NCI-H748 (cell line): ENCODE data around the gene ZNF454.

ENCODE experiments used
- DNase-seq: peaks from one replicate; lab custom pipeline; 2025; ENCODE audit not compliant: unreplicated experiment; lab: John Stamatoyannopoulos, UW

ZNF454 gene

DNA sequence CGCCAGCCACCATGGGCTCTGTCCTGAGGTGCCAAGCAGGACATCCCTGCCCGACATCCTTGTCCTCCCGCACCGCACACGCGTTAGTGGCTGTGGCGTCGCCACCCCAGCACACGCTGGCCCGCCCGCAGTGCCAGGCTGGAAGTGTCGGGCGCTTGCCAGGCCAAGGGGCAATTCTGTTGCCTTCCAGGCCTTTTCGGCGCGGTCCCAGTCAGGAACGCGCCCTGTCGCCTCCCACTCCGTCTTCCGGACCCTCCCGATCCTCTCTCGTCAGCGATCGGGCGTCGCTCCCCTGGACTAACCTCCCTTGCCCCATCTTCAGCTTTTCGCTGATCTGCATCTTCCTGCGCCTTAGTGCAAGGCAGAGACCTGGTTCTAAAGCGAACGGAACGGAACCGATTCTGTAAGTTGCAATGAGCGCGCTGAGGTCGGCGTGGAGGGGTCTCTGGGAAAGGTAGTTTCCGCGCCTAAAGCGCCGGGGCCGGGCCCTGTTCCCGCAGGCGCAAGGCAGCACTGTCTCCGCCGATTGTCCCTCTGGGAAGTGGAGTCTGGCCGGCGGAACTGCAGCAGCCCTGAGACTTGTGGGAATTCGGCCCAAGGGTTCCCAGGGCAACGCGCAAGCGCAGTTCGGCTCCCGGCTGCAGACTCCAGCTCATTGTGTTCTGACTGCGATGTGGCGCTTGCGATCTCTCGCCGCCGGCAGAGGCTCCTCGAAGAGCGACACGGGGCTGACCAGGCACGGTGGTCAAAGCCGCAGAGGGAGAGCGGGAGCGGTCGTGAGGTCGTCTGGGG lies at the start of gene ZNF454:
ZNF454 (plus strand) TSS at position 630 of the 792 bp plus-strand sequence. CDS start 1,594 bp downstream, outside the sequence.
- DNase-seq, result peak; percentile 22

DNA sequence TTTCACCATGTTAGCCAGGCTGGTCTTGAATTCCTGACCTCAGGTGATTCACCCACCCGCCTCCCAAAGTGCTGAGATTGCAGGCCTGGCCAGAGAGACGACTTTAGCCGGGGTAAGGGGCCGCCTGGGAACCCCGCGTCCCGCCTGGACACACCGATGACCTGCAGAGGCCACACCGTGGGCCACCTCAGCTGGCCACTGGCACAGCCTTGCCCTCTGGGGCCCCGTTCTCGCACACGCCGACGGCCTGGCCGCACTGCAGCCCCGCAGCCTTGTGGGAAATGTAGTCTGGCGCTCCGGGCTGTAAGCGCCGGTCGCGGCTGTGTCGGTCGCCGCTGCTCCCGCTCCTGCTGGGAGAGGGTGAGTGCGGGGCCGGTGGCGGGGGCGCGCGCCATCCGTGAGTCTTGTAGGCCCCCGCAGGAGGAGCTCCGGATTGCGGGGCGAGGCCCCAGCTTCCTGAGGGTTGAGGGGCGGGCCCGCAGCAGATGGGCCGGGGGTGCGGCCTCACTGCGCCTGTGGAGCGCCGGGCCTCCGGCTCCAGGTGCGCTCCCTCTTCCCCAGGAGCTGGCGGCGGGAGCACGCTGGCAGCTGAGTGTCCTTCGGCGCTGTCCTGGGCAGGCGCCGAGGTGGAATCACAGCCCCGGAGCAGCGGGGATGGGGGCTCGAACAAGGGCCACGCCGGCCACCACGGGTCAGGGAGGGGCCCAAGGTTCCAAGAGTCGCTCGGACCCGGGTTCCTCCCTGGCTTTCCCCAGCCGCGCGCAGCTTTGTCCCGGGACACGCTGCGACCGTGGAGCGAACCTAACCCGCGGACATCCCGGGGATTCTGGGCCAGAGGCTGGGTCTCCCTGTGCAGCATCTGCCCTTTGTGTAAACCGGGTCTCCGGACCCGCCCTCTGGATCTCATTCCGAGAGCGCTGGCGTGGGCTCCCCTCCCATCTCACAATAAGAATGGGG lies 45.1 kb upstream of the ZNF454 start, which contains the start of gene ZFP2:
ZFP2 (plus strand) TSS at position 299 of the 957 bp plus-strand sequence. CDS start 35,401 bp downstream, outside the sequence.
- peak; percentile 78 for DNase-seq

DNA sequence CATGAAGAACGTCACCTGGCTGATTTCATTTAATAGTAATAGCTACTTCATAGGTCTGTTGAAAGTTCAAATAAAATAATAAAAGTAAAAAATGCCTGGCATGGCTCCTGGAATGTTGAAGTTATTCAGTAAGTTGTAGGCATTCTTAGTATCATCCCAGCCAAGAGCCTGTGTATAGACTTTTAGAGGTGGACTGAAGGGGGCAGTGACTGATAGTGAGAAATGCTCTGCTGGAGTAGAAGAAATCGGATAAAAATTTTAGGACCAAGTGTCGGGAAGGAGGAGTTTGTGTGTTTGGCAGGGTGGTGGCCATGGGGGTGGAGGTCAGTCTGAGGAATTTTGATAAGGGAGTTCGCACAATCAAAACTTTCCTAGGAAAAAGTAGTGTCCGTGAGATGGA lies 41.7 kb upstream of the ZNF454 start:
- no peak for DNase-seq

DNA sequence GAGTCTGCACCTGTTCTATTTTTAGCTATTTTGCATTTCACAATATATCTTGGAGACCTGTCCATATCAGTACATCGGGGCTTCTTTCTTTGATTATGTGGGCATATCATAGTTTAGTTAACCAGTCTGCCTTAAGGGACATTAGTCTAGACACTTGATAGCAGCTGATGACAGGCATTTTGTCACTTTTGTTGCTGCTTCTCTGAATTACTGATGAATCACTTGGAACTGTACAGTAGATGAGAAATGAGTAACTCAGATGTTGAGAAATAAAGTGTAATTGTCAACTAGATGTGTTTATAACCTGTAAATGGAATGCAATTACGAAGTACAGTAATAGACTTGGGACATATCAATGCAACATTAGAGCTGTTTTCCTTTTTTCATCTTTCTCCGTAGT lies 38.1 kb upstream of the ZNF454 start:
- DNase-seq, result no peak

DNA sequence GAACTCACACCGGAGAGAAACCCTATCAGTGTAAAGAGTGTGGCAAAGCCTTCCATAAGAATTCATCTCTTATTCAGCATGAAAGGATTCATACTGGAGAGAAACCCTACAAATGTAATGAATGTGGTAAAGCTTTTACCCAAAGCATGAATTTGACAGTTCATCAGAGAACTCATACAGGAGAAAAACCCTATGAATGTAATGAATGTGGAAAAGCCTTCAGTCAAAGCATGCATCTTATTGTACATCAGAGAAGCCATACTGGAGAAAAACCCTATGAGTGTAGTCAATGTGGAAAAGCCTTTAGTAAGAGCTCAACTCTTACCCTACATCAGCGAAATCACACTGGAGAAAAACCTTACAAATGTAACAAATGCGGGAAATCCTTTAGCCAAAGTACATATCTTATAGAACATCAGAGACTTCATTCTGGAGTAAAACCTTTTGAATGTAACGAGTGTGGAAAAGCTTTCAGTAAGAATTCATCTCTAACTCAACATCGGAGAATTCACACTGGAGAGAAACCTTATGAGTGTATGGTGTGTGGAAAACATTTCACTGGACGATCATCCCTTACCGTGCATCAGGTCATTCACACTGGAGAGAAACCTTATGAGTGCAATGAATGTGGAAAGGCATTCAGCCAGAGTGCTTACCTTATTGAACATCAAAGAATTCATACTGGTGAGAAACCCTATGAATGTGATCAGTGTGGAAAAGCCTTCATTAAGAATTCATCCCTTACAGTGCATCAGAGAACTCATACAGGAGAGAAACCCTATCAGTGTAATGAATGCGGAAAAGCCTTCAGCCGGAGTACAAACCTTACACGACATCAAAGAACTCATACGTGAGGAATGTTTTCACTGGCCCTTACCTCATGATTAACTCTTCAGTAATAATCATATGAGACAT lies 8.9 kb upstream of the ZNF454 start:
- no peak for DNase-seq

DNA sequence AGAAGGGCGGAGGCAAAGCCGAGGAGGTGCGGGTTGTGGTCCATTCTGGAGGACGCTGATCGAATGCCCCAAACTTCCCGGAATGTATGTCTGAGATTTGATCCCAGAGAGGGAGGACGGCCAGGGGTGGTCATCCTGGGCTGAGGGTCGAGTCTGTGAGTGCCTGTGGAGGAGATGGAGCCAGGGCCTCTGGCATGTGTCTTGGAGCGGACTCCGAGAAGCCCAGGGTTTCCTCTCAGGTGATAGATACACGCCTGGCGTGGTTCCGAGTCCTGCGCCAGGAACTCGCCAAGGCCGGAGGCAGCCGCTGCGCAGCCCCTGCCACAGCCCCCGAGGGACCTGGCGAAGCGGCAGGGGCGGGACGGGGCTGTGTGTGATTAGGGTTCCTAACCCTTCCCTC lies 363 bp downstream of the ZNF454 start:
- no peak for DNase-seq

DNA sequence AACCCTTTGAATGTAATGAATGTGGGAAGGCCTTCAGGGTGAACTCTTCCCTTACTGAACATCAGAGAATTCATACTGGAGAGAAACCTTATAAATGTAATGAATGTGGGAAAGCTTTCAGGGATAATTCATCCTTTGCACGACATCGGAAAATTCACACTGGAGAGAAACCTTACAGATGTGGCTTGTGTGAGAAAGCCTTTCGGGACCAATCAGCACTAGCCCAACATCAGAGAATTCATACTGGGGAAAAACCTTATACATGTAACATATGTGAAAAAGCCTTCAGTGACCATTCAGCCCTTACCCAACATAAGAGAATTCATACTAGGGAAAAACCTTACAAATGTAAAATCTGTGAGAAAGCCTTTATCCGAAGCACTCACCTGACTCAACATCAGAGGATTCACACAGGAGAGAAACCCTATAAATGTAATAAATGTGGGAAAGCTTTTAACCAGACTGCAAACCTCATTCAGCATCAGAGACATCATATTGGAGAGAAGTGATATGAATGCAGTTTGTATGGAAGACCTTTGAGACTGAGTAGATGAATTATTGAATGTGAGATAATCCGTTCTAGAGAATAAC lies 24.6 kb downstream of the ZNF454 start:
- no peak for DNase-seq

DNA sequence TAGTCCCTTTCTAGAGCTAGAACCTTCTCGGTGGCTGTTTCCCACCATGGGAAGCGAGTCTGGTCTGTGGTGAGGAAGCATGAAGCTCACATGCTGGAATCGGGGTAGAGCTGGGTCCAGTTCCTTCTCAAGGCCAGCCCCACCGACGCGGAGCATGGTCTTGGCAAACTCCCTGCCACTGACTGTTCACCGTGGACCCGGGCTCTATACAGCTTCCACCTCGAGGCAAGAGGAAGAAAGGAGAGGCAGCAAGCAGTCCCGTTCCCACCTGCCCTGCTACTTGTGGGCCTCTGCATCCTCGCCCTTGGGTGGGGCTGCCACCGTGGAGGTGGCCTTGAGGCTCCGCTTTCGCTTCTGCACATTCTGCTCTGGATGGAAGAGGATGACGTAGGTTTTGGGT lies 40.4 kb downstream of the ZNF454 start:
- DNase-seq, result no peak

DNA sequence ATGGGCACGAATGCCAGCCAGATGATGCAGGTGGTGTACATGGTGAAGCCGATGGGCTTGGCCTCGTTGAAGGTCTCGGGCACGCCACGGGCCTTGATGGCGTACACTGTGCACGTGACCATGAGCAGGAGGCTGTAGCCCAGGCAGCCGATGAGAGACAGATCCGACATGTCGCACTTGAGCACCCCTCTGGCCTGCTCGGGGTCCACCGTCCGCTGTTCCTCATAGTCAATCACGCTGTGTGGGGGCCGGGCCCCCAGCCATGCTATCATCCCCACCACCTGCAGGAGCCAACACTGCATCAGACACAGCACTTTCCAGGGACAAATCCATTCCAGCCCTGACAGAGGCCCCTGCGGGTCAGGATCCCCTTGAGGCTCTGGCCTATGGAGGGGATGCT lies 41.9 kb downstream of the ZNF454 start:
- no peak for DNase-seq

DNA sequence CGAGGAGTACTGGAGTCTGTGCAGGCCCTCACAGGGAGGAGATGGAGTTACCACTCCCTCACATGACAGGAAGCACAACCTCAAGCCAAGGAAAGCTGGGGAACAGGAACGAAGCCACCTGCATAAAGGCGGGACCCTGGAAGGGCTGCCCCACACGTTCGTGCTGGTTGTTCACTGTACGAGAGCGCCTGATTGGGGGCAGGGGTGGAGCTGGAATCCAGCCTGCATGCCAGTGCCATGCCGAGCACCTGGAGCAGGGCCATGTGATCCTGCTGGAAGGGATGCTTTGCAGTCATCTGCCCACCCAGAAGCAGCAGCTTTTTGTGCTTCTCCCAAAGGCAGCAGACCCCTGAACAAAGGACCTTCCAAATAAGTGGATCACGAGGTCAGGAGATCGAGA lies 42.7 kb downstream of the ZNF454 start:
- no peak for DNase-seq

DNA sequence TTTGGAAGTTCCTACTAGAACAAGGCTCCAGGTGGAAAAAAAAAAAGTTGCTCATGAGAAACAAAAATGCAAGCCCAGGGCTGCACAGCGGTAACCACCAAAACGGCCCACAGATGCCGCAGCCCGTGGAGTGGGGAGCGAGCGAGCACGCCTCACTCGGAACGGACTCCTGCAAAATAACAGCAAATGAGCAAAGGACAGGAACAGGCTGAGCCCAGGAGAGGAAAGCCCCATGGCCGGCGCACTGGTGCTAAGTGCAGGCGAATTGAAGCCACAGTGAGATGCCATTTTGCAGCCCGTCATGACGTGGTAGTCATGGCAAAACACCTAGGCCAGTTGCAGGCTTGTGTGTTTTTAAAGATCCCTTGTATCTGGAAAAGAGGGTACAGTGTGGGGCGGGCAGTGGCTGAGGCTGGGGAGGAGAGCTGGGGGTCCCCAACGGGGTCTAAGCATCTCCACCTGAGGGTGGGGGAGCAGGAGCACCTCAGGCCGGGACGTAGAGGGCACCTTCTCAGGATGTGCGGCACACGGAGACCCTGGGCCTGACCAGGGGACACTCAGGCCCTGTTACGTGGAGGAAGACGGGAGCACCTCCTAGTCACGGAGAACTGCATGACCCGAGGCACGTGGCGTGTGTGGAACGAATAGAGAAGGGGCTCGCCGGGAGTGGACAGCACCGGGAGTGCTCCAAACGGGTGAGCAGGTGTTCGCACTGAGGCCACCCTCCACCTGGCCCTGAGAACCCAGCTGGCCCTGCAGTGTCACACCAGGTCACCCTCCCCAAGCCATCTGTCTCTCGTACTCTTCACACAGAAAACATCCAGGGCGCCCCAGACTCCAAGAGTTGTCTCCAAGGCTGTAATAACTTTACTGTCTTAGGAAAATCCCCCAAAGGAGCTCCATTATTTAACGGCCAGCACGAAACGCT lies 43.4 kb downstream of the ZNF454 start:
- DNase-seq, result no peak

DNA sequence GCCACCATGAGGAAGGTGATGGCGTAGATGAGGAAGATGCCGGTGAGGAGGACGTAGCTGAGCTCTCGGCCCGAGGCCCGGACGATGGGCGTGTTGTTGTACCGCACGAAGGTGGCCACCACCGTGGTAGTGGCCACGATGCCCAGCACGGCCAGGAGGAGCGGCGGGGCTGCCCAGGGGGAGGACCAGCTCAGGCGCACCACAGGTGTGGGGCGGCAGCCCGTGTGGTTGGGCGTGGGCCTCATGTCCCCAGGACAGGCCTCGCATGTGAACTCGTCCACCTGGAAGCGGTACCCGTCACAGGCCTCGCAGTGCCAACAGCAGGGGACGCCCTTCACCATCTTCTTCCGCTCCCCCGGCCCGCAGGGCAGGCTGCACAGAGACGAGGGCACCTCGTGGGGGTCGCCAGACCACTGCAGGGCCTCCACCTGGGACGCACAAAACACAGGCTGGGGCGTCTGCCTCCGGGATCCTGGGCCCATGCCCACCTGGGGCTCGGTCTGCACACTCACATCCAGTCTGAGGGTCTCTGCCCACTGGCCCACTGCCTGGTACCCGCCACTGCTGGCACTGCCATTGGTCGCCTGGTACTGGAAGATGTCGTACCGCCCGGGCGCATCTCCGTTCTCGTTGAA lies 45.4 kb downstream of the ZNF454 start:
- no peak for DNase-seq

DNA sequence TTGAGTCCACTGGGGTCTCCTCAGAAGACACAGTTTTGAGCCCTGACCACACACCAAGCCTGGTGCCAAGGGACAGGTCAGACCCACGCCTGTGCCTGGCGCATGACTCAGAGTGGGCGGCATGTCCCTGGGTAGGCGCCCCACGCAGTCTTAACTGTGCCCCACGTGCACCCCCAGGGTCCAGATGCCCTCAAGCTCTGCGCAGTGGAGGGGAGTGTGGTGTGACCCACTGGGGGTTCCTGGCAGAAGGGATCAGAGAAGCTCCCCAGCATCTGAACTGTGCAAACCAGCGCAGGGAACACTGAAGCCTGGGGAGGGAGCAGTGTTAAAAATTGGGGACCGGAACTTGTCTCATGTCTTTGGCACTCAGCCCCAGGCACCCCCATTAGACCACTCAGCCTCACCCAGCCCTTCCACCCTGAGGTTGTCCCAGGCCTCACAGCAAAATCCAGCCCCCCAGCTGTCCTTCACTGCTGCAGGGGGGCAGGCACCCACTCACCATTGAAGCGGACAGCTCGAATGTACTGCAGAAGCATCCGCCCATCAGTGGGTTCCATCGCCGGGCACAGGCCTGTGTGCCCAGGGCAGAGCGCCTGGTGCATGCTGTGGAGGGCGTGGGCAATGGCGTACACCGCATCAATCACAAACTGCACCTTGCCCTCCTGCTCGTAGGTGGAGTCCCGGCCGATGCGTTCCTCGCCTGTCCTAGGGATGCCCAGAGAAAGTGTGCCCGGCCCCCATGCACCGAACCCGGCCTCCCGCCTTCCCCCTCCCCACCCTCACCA lies 47.6 kb downstream of the ZNF454 start:
- no peak for DNase-seq

DNA sequence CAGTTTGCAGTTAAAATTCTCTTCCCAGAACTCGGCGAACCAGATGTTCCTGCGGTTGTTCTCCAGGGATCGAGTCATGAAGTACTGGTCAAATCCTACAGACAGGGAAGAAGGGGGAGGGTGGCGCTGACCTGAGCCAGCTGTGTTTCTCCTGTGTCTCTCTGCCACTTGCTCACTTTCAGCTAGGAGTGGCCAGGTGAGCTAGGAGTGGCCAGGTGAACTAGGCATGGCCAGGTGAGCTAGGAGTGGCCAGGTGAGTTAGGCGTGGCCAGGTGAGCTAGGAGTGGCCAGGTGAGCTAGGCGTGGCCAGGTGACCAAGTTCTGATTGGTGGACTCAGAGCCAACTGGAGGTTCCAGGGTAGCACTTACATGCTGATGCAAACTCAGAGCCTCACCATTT lies 48.3 kb downstream of the ZNF454 start:
- DNase-seq, result no peak

DNA sequence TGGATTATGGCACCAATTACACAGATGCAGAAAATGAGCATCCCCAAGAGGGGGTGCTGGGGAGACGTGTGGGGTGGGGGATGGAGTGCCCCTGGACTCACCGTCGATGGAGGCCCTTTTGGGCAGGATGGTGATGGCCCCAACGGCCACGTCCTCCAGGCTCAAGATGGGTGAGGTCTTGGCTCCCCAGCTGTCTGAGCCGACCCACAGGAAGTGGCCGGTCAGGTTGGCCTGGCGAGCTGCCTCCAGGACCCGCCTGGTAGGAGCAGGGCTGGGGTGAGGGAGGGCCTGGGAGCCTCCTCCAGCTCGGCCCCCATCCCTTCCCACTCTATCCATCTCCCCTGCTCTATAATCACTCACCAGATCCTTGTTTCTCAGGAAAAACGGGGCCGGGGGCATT lies 49.5 kb downstream of the ZNF454 start:
- no peak for DNase-seq

DNA sequence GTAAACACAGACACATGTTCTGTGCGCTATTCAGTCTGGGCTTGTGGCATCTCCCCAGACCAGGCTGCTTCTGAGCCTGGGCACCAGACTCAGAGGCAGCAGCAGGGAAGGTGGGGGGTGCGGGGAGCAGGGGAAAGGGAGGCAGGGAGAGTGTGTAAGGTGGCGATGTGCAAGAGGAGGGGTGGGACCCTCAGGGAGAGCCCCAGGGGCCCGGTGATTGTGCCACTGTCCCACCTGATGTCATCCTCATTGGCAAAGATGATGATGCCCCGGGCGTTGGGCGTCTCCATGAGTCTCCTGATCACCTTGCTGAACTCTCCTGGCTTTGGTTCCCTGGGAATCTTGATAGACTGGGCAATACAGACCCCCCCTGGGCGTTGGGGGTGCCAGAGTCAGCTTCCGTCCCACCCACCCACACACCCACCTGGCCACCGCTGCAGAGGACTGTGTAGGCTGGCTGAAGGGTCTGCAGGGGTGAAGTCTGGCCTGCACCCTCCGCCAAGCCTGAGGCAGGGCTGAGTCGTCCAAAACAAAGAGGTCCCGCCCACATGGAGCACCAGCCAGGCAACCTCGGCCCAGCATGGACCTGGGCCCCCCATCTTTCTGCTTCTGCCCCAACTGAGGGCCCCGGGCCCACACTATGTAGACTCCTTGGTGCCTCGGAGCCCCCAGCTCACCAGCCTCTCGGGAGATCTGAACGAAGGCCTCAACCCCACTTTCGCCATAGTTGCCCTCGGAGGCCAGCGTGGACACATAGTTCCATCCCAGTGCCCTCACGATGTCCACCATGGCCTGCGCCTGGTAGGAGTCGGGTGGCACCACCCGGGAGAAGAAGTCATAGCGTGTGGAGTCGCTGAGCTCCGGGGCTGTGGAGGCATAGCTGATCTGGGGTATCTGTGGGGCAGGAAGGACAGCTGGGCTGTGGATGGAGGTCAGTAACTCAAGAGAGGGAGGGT lies 50.5 kb downstream of the ZNF454 start:
- DNase-seq, result no peak

DNA sequence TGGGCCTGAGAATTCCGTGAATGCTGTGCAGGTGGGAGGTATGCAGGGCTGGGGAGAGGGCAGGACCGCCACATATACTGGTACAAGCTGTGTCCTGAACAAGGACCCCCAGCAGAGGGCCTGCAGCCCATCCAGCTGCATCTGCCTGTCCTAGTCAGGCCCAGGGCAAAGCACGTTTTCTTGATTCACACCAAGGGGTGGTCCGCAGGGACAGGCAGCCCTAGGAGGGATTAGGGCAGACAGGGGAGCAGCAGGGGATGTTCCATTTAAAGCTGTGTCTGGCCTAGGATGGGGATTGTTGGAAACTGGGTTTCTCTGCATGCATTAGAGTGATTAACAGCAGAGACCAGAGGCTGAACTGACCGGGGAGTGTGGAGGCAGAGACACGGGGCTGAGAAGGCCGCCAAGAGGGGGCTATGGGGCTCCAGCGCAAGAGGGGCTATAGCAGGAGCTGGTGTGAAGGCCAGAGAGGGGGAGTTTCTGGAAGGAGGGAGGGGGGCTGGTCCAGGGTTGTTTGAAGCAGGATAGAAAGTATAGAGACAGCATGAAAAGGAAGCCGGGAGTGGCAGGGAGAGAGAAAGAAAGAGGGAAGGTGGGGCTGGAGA lies 51.4 kb downstream of the ZNF454 start:
- no peak for DNase-seq
